GM21381 (cell line): ENCODE data around the gene FREM1.

Source experiments
- ATAC-seq: cut with Tn5 transposase; IDR thresholded peaks from one replicate; pipeline ENCODE4 v1.9.1; 2021; ENCODE audit warnings: mild to moderate bottlenecking, moderate library complexity; ENCODE audit not compliant: unreplicated experiment

FREM1 gene

DNA sequence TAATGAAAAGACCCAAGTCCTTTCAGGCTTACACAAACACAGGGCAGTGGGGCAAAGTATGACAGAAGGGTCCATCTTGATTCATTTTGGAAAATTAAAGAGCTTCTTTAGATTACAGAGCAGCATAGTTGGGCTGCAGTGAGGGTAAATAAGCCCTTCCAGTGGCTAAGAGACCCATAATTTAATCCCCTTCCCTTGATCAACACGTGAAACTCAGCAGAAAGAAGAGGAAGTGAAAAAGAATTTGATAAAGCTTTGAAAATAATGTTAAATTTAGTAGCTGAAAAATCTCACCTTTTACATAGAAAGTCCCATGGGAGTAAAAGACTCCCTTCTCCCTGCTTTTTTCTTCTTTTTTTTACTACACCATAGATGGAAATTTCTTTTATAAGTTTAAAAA lies 87.6 kb downstream of the FREM1 start:
- ATAC-seq, result no peak

DNA sequence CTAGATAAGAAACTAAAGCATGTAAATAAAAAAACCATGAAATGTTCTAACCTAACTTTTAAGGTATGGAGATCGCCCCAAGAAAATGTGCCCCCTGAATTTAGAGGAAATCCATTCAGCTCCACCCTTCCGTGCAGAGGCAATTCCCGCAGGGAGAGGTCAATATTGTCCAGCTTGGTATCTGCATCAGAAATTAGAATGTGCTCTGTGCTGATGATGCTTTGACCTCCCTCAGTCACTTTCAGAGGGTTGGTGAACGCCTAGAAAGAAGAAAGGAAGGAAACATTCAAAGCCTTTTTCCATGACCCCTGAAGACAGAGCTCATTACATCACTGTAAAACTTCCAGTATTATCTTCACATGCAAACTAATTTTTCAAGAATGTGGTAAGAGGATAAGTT lies 91.0 kb downstream of the FREM1 start:
- ATAC-seq, result no peak

DNA sequence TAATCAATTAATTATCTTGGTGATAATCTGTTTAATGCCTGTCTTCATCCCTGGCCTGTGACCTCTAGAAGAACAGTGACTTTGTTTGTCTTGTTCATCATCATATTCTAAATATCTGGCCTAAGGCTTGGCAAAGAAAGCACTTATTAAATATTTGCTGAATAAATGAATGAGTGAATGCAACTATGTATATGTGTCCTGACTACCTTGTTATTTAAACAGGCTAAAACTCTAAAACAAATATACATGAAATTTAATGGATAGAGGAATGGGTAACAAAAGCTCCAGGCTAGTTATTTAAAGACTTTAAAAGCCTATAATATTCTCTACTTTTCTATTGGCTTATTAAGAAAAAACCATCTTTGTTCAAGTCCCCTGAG lies 96.0 kb downstream of the FREM1 start:
- ATAC-seq, result no peak

DNA sequence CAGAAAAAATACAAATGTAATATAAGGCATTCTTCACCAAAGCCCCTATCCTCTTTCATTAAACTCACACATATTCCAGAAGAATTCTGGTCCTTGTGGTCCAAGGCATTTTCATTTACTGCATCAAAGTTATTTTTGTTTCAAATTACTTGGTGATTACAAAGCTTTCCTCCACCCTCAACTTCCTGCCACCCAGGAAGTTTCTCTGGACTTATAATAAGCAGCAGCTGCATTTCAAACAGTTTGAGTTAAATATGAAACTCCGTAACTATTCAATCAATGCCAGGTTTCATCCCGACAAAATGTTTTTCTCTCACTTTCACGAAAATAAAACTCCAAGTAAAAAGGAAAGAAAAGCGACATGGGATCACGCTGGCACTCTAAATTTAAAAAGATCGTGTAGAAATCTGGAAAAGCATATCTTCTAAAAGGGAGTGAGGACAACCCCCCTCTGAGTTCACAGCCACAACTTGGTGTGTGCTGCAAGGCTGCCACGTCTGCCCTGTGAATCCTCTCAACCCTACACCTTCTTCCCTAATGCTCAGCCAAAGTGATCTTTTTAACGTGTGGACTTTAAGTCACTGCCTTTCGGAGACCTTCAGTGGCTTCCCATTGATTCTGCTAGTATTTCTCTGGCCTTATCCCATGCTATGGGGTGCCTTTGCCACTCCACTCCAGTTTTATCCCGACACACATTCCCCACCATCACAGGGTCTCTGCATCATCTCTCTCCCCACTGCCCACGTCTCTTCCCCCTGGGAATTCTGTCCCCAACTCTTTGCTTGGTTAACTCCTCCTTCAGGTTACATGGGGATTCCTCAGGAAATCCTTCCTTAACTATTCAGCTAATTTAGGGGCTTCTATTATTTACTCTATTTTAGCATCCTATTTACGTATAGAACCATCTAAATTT lies 96.6 kb downstream of the FREM1 start:
- ATAC-seq, result no peak

DNA sequence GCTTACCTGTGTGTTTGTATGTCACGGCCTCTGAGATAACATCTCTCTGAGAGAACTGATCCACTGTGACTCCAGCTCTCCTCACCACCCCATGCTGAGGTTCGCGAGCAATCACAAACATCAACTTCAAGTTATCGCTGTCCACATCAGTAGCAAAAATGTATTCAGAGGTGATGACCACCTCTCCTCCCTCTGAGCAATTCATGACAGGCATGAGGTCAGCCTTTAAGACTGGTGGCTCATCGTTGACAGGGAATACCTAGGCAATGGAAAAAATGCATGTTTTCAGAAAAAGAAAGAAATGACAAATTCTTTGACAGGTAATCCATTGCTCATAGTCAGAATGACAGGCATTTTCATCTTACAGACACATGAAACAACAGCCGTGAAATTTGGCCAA lies 97.4 kb downstream of the FREM1 start:
- ATAC-seq, result no peak

DNA sequence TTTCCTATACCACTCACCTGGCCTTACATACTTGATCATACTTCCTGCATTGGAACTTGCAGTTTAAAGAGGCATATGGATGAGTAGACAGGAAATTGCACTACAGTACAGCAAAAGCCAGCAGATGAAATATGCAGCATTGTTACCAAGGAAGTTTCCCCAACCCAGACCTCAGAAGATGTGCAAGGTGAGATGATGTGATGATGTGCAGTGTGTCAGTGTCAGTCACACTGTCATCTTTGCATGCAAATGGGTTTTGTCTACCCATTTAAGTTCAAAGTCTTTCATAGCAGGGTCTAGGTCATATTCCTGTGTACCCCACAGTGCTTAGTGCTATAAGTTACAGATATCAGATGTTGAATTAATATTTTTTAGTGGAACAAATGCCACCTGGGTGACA lies 98.4 kb downstream of the FREM1 start:
- ATAC-seq, result no peak

DNA sequence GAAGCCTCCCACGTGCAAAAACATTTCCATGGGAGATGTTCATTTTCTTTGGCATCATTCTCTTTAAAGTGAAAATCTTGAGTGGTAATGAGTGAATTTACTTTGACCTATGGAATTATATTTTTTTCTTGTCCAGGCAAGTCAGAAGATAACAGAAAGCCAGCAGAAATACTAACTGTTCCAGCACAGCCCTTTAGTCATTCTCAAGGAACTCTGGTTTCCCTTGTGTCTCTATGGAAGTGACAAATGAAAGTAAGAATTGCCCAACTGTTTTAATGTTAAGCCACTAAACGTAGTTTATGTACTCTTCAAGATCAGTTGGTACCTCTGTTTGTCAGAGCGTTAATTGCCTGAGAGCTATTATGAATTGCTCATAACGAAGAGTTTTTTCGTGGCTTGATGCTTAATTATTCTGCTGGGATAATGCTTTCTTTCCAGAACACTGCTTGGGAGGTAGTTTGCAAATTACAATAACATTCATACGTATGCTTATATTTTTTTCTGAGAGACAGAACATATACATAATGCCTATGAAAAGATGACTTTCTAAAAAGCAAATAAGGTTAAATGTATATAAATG lies 103.2 kb downstream of the FREM1 start:
- no peak for ATAC-seq

DNA sequence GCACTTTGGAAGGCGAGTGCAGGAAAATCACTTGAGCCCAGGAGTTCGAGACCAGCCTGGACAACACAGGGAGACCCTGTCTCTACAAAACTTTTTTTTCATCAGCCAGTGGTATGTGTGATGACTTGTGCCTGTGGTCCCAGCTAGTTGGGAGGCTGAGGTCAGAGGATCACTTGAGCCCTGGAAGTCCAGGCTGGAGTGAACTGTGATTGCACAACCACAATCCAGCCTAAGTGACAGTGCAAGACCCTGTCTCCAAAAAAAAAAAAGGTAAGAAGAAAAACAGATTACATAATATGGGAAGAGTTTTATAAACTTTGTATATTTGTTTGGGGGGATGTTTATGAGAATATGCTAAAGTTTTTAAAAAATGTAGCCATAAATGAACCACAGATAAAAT lies 111.2 kb downstream of the FREM1 start:
- no peak for ATAC-seq

DNA sequence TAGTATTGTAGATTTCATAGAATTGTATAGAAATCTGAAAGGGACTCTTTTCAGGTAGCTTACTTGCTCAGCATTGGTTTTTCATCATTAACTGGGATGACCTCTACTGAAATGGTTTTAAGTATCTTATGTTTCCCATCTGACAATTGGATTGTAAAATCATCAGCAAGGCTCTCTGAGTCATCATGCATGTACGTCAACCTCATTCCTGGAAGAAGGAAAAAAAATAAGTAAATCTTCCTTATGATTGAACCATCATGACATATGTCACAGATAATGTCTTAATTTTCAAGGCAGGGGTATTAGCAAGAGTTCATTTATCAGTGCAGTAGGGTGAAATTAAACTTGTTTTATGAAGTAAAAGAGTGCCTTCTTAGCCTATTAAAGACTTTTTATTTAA lies 112.8 kb downstream of the FREM1 start:
- no peak for ATAC-seq

DNA sequence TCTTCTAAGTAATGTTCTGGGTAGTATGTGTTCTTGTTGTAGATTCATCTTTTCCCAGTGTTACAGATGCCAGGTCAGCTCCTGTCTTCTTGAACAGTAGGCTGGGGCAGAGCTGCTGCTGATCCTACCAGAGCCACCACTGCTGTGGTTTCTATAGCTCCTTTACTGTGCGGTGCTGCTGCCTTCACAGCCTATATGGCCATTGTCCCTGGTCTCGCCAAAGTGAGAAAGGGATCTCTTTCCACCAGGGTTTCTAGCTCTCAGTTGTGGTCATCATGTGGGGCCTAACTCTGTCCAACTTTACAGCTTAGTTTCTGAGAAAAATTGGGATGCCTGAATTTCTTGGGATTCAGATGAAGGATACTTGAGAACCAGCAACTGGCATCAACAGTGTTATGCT lies 116.8 kb downstream of the FREM1 start:
- ATAC-seq, result no peak

DNA sequence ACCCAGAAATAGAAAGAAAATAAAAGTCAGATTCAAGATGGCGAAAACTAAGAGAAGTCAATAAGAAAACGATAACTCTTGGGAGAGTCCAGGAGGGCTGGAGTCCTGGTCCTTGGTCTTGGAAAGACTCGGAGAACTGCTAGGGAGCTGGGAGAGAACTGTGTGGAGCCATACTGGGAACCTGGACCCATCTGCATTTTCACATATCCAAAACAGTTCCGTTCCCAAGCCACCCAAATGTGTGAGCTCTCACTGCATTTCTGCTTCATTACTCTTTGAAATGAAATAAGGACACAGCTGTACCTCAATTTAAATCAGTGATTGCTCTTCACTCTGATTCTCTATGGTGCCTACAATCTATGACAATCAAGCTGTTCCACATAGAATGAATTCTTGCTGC lies 119.6 kb downstream of the FREM1 start:
- ATAC-seq, result no peak

DNA sequence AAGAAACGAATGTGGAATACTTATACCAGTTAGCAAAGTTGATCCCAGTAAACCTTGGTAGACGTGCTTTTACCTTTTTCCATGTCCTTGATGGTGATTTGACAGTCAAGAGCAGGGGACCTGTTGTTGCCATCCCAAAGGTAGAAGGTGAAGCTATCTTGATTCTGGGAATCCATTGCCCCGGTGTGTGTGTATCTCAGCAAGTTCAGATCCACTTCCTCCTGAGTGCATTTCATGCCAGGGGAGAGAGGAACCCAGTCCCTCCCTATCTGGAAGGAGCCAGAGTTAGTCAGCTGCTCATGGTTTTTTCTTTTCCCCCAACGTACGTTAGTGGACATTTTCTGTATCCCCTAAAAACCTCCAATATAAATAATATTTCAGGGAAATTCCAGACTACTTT lies 121.4 kb downstream of the FREM1 start:
- ATAC-seq, result no peak

DNA sequence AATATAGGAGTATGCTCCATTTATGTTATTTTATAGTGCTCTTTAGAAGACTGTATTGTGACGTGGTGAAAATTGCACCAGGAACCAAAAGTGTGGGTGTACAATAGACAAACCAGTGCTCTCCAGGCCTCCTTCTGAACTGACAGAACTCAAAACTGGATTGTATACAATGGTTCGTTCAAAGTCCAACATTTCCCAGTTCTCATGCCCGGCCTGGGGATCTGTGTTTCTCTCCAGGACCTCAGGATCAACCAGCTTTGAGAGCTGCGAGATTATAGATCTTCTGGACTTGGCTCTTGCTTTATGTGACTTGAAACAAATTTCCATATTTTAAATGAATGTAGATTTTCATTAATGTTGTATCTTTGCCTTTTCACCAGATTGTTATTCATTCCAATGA lies 126.9 kb downstream of the FREM1 start:
- ATAC-seq, result no peak

DNA sequence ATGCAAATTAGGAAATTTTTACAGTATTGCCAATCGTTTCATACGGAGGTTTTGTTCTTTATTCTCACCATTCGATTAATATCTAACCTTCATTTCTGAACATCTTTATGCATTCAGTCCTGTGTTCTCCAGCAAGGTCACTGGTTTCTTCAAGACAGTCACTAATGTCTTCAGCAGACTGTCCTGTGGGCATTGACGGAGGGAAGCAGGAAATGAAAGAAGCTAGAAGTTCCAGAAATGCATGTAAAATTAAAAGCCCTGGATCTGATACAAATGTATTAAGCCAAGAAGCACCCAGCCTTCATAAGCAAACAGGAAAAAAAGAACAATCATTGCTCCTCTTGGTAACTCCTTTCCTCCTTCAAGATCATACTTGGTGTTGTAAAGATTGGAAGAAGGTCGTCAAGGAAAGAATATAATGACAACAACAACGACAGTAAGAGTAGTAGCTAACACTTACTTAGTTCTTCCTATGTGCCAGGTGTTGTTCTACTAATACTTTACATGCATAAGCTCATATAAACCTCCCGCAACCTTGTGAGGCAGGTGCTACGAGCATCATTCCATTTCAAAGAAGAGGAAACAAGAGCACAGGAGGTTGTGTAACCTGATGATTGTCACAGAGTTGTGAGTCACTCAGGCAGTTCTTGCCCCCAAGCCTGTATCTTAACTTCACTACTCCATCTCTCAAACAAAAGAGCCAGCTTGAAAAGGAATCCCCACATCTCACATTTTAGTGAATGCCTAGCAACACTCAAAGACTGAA lies 127.8 kb downstream of the FREM1 start:
- ATAC-seq, result no peak

DNA sequence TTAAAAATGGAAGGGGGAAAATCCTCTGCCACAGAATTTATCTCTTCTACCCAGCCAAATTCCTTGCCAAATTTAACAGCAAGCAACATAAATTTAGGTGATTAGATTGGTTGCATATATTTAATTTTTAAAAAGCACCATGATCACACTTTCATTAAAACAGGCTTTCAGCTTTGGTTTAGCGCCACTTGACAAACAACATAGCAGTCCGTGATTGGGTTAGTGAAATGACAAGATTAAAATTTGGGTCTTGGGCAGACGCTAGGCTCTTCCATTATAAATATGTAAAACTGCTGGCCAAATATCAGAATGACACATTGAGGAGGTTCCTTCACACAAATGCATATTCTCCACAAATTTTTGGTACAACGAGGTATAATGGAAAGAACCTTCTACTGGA lies 129.5 kb downstream of the FREM1 start:
- no peak for ATAC-seq

DNA sequence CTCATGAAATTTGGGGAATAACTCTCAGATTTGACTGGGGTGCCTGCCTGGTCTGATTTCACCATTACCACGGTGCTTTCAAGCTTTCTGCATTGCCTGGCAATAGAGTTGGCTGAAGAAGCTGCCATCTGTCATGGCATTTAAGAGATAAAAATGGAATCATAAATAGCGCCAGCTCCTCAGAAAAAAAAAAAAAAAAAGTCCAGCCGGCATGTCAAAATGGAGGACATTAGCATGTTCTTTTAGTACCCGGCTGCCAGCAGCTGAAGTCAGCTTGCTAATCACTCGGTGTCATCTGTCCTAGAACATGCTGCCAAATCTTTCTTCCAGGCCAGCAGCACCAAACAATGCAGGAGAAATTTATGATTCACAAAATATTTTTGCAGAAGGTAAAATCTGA lies 130.0 kb downstream of the FREM1 start:
- ATAC-seq, result no peak

DNA sequence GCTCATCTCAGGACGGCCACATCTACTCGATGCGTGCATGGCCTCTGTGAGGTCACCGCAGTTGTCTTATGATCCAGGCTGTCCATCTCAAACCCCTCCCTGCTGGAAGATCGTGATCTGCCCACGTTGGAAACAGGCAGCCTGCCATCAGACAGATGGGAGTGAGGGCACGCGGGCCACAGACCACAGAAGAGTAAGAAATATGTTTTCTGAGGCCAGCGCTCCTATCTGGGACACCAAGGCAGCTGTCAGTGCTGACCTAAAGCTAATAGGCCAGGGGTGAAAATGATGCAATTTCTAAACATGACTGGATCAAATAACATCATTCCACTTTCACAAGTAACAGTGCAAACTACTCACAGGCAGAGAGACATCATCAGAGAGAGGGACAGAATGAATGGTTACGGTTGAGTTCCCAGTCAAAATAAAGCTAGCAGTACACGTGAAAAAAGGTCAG lies 130.6 kb downstream of the FREM1 start:
- ATAC-seq, result no peak

DNA sequence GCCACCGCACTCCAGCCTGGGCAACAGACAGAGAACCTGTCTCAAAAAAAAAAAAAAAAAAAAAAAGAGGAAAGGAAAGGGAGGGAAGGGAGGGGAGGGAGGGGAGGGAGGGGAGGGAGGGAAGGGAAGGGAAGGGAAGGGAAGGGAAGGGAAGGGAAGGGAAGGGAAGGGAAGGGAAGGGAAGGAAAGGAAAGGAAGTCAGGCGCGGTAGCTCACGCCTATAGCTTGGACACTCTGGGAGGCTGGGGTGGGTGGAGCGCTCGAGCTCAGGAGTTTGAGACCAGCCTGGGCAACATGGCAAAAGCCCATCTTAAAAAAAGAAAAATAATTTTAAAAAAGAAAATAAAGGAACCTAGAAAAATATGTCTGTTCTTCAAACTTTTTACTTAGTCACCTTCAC lies 131.7 kb downstream of the FREM1 start:
- ATAC-seq, result no peak

DNA sequence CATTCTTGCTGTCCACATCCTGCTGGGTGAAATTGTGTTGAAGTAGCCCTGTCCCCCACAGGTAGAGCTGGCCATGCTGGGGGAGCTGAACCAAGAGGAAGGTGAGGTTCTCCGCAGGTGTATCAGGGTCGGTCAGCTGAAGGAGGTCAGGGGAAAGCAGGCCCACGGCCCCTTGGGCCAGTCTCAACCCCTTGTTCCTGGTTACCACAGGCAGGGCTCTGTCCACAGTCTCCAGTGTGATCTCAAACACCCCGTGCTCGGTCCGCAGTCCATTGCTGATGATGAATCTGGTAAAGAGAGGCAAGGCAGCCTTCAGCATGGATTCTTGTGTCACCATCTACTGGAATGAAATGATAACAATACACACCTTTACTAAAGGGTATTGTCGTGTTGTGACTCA lies 134.3 kb downstream of the FREM1 start:
- no peak for ATAC-seq

DNA sequence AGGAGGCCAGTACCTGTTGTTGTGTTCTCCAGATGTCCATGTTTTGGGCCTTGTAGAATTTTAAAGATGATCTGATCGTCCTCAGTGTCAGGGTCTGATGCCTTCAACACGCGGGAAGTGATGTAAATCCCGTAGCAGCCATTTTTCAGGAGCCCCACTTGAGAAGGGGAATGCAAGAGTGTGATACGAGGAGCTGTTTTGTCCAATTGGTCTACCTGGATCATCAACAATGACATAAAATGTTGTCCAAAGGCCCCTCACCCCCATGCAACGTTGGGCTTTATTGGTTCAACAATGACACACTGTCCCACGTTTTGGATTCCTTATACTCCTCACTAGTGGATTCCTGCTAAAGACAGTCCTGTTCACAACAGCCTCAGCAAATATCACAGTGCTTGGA lies 139.6 kb downstream of the FREM1 start:
- ATAC-seq, result no peak

DNA sequence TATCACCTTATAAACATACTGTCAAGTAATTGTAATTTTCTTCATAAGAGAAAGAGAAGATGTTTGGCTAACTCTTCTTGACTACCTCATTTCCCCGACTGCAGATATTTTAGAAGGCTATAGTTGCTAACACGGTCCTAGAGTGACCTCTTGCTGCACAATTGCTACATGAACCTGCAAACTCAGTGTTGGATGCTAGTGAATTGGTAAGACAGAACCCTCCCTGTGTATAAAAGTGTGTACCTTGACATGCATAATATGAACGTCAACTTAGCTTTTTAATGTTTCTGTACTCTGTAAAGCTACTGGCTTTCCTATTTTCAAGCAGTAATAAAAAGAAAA lies 141.0 kb downstream of the FREM1 start:
- no peak for ATAC-seq
